Frontal cortex (tissue), 4 donors: Measurements from ENCODE around the gene FAAP20. TPM values are rescaled to one million over a fixed set of nuclear protein-coding genes. Genes with fewer than 3 reads are reported as not detected.

Experiments used
- DNase-seq, 2 donors: peaks; one replicate each; pipeline ENCODE4 v3.0.0; 2012; ENCODE audit warnings: low spot score in 2 of 2
- FAIRE-seq: peaks from 2 replicates; lab custom pipeline; 2012; peaks lifted over from hg19 to GRCh38; lab: Jason Lieb, UNC
- total RNA-seq: library from RNA; depleted of rRNA; stranded (reverse); fragments of >200 nt; gene quantifications from one replicate; pipeline ENCODE4 v1.2.3, GENCODE V29; 2014
- donor health status: control.
- donor health status: control.
- donor health status: control.

The FAAP20 gene
- total RNA-seq, 1 donor from 2014 or later = 19.2 TPM

- DNase-seq (no peak), FAIRE-seq (no peak)
Measured at GRCh38 chr1:2183937-2184334, 10.6 kb downstream of the FAAP20 start.

DNA sequence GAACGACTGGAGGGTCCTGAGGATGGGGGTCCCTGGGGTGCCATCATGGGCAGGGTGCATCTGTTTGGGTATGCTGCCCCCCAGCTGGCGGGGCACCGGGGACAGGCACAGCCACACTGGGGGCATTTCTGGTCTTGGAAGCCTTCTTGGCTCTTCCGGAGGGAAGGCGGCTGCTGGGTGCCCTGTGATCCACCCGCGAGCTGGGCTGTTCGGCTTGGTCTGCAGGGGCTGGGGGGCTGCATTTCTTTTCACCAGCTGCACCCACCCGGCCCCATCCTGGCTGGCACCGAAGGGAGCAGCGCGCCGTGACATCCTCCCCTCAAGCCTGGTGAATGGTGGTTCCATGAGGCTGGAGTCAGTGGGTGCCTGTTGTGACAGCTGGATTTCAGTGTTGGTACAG is 12.2 kb downstream of the FAAP20 start:
- no peak for FAIRE-seq
- no peak for DNase-seq

GRCh38 chr1:2181752-2182151 is 12.8 kb downstream of the FAAP20 start:
- FAIRE-seq = no peak

GRCh38 chr1:2181271-2181670 is 13.3 kb downstream of the FAAP20 start:
- DNase-seq (no peak), FAIRE-seq (no peak)

More at GRCh38 chr1:2181752-2182151, 12.8 kb downstream of the FAAP20 start:
- DNase-seq = no peak

- no peak for FAIRE-seq
- no peak for DNase-seq
Measured at GRCh38 chr1:2180297-2181245, 14.0 kb downstream of the FAAP20 start.

- DNase-seq (no peak), FAIRE-seq (no peak)
Measured at GRCh38 chr1:2179283-2180013, 15.1 kb downstream of the FAAP20 start.

- no peak for FAIRE-seq
- DNase-seq = no peak
Measured at GRCh38 chr1:2178875-2179274, 15.7 kb downstream of the FAAP20 start.

DNA sequence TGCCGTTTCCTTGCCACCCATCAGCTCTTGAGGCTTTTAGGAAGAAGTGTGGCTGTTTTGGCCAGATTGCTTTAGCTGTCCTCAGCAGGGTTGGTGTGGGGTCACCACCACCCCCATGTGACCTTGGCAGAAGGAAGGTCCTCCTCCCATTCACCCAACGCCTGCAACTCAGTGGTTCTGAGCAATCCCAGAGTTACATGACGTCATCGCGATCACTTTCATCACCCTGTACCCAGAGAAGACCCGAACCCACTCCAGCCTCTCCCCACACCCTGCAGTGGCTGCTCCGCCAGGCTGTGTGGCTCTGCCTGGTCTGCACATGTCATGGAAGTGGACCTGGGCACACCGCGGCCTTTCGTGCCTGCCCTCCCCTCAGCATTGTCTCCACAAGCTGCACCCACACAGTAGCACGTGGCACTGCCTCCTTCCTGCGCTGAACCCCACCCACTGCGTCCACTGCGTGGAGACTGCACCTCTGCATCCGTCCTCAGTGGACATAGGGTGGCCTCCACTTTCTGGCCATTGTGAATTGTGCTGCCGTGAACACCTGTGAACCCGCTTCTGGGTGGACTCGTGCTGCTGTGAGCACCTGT is 16.5 kb downstream of the FAAP20 start:
- no peak for FAIRE-seq
- DNase-seq = no peak

GRCh38 chr1:2177541-2177940 is 17.0 kb downstream of the FAAP20 start:
- FAIRE-seq (no peak), DNase-seq (no peak)

DNA sequence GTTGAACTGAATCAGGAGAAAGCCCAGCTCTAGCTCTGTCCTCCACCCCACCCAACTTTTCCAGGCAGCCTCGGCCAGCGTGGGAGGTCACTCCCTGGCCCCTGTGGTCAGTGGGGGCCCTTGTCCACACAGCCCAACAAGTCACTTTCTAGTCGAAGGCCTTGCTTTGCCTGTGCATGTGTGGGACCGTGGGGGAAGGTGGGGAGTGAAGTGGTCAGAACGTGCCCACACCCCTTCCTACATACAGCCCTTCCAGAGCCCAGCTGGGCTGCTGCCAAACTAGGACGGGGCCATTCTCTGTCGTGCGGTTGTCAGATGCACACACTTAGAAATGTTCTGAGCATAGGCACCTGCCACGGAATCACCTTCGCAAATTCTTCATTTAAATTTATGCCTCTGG is 18.0 kb downstream of the FAAP20 start:
- DNase-seq (no peak), FAIRE-seq (no peak)

GRCh38 chr1:2175681-2176454 is 18.7 kb downstream of the FAAP20 start:
- FAIRE-seq (no peak), DNase-seq (no peak)

DNA sequence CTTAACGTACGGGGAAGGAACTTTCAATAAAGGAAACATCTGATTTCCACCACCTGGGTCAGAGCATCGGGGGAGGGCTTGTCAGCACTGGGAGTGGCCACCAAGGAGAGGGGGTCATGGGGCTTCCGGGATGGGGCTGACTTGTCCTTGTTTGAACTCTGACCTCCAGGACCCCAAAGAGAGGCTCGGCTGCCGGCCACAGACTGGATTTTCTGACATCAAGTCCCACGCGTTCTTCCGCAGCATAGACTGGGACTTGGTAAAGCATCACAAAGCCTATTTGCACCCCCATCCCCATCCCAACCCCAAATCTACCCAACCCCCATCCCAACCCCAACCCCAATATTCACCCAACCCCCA is 19.5 kb downstream of the FAAP20 start:
- no peak for FAIRE-seq
- DNase-seq = no peak

DNA sequence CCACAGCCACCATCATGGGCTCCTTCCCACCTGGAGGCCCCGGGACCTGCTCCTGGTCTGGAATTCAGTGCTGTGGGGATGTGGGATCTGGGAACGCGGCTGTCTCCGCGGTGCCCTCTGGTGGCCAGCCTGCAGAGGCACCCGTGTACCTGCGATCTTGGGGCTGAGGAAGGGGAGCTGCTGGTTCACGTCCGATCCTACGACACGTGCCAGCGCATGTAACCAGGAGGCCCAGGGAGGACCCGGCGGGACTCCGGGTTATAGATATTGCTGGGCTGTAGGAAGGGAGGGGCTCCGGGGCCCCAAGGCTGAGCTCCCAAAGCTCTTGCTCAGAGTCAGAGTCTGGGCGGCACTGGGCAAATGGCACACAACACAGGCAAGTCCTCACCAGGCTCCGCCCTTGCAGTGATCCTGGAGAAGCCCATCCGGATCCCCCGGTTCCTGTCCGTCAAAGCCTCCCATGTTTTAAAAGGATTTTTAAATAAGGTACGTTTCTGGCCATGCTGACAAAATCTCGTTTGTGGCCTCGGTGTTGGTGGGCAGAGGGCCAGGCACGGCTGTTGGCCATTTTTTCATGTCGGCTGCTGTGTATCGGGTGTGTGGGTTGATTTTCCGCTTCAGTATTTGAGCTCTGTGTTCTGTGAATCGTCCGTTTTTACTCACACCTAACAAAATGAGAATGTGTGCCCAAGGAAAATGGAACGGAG is 20.1 kb downstream of the FAAP20 start:
- no peak for FAIRE-seq
- peak; percentile 83 to 90 for DNase-seq

- no peak for FAIRE-seq
Measured at GRCh38 chr1:2173546-2174347, 20.8 kb downstream of the FAAP20 start.

GRCh38 chr1:2172551-2173146 is 21.9 kb downstream of the FAAP20 start:
- no peak for FAIRE-seq
- no peak for DNase-seq

More at GRCh38 chr1:2173546-2174347, 20.8 kb downstream of the FAAP20 start:
- DNase-seq = no peak

DNA sequence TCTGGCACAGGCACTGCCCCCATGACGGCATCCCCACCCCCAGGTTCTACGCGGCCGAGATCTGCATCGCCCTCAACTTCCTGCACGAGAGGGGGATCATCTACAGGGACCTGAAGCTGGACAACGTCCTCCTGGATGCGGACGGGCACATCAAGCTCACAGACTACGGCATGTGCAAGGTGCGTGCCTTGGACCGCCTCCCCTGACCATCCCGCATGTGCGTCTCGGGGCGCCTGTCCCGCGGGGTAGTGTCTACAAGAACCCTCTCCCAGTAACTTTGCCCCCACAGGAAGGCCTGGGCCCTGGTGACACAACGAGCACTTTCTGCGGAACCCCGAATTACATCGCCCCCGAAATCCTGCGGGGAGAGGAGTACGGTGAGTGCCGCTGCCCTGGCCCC is 22.6 kb downstream of the FAAP20 start:
- no peak for DNase-seq
- no peak for FAIRE-seq

DNA sequence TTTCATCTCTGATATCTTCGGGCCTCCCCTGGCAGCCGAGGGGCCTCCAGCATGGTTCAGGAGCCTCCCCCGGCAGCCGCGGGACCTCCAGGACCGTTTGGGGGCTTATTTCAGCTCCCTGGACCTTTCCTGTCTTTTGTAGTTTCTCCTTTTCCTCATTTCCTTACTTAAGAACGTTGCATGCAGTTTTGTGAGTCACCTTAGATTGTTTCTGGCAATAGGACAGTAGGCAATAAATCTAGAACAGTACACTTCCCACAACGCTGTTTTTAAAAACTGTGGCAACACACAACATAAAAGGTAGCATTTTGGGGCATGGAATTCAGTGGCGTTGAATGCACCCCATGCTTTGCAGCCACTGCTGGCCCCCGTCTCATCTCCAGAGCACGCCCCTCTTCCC is 24.4 kb downstream of the FAAP20 start:
- DNase-seq = no peak
- no peak for FAIRE-seq

DNA sequence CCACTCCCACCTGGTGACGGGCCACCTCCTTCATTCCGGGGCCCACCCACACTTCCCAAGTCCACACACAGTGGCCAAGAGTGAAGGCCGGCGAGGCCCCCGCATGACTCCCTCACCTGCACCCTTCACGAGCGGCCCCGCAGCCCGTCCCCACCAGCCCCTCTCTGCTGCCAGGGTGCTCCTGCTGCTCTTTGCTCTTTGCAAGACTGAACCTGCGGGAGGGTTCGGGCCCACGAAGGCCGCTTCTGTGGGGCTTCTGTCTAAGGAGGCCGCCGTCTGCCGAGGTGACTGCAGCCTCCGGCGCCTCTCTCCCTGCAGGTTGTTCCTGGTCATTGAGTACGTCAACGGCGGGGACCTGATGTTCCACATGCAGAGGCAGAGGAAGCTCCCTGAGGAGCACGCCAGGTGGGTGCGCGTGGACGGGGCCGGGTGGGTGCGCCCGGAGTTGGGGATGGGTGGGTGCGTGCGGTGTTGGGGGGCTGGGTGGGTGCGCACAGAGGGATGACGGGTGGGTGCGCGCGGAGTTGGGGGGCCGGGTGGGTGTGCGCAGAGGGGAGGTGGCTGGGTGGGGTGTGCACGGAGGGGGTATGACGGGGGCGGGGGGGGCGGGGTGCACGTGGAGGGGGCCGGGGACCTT is 25.3 kb downstream of the FAAP20 start:
- FAIRE-seq = no peak
- DNase-seq = no peak
